Mucosa of descending colon (tissue), 3 donors: Measurements from ENCODE around the gene ALDOB. TPM values are rescaled to one million over a fixed set of nuclear protein-coding genes. Genes with fewer than 3 reads are reported as not detected.

Experiments
- ATAC-seq: fragments of 200-7000 bp; cut with Tn5 transposase; one replicate; pipeline ENCODE4 v1.9.1; 2020; ENCODE audit warnings: mild to moderate bottlenecking, moderate library complexity
- DNase-seq, 3 donors: peaks; one replicate each; pipeline ENCODE4 v3.0.0-alpha.2; 2020
- H3K36me3 ChIP-seq: fragments of 200-600 bp; one replicate; pipeline ENCODE4 v1.8.0; 2021; ENCODE audit warnings: low read depth, mild to moderate bottlenecking
- H3K4me1 ChIP-seq: fragments of 200-600 bp; one replicate; pipeline ENCODE4 v1.8.0; 2021; ENCODE audit warnings: low read depth, mild to moderate bottlenecking
- H3K4me3 ChIP-seq: fragments of 200-600 bp; one replicate; pipeline ENCODE4 v1.8.0; 2021; ENCODE audit warnings: mild to moderate bottlenecking
- H3K9me3 ChIP-seq: fragments of 200-600 bp; one replicate; pipeline ENCODE4 v1.8.0; 2021; ENCODE audit warnings: mild to moderate bottlenecking
- CTCF ChIP-seq: fragments of 200-600 bp; IDR thresholded peaks from one replicate; pipeline ENCODE4 v1.8.0; 2022; ENCODE audit warnings: antibody characterized with exemption, mild to moderate bottlenecking
- intact Hi-C, 2 donors: fragments of 100-400 bp; cut with DNase I in 1 of 2; cut with micrococcal nuclease in 1 of 2; formaldehyde crosslinking; loops; one replicate each; pipeline versions ENCODE4 v1.11.0 to v1.11.1; 2022; cut with DNase I, micrococcal nuclease
- total RNA-seq, 3 donors: library from RNA; stranded (reverse); fragmentation: NEBNext Ultra II Directional in 2 of 3; extraction: Animal tissue kit (Norgen Biotek cat#: 25700) in 2 of 3; gene quantifications; one replicate each; pipeline versions ENCODE4 v1.2.1 to v1.2.4, GENCODE V29; 2021 to 2023
- donor health status: DM: no; HTN: no; CAD: no; lungs with moderate emphysema.
- donor health status: DM: no; HTN: no; CAD: no.
- donor health status: DM: no; HTN: yes; CAD: no.

The ALDOB gene
- total RNA-seq, 3 donors from 2014 or later, result 1.6 to 13.8 (median 3.0) TPM

- Histone ChIP-seq H3K36me3 (no peaks in the 10 kb centered on the region), H3K9me3 (no peaks in the 10 kb centered on the region), H3K4me3 (no peak overlapping the region), H3K4me1 (no peaks in the 10 kb centered on the region)
- no peak for TF ChIP-seq CTCF
- no peak for DNase-seq
- no peak for ATAC-seq
- intact Hi-C loops, result no loop called here
These were observed 35.4 kb upstream of the ALDOB start for GRCh38 chr9:101470929-101471328.

- Histone ChIP-seq H3K4me1 (no peaks in the 10 kb centered on the region), H3K4me3 (no peak overlapping the region), H3K36me3 (no peaks in the 10 kb centered on the region), H3K9me3 (no peaks in the 10 kb centered on the region)
- TF ChIP-seq CTCF, result no peak
- intact Hi-C loops, result no loop called here
- no peak for DNase-seq
- no peak for ATAC-seq
These were observed 34.4 kb upstream of the ALDOB start for GRCh38 chr9:101470021-101470420.

- no peak for TF ChIP-seq CTCF
- Histone ChIP-seq H3K4me1 (no peaks in the 10 kb centered on the region), H3K36me3 (no peaks in the 10 kb centered on the region), H3K9me3 (no peaks in the 10 kb centered on the region), H3K4me3 (no peak overlapping the region)
- ATAC-seq (no peak), DNase-seq (no peak)
- intact Hi-C loops, result no loop called here
These were observed 33.5 kb upstream of the ALDOB start for GRCh38 chr9:101469026-101469425.

- no peak for TF ChIP-seq CTCF
- intact Hi-C loops, result no loop called here
These were observed 32.5 kb upstream of the ALDOB start for GRCh38 chr9:101468116-101468515.

GRCh38 chr9:101467690-101468089 is 32.1 kb upstream of the ALDOB start:
- ATAC-seq, result no peak
- intact Hi-C loops, result no loop called here
- TF ChIP-seq CTCF, result no peak

More at GRCh38 chr9:101468116-101468515, 32.5 kb upstream of the ALDOB start:
- Histone ChIP-seq H3K4me1 (no peaks in the 10 kb centered on the region), H3K36me3 (no peaks in the 10 kb centered on the region), H3K9me3 (no peaks in the 10 kb centered on the region), H3K4me3 (no peak overlapping the region)
- ATAC-seq (no peak), DNase-seq (no peak)

GRCh38 chr9:101466863-101467262 is 31.3 kb upstream of the ALDOB start:
- H3K4me3 ChIP-seq, result no peak overlapping the region
- ATAC-seq (no peak), DNase-seq (no peak)
- no peak for TF ChIP-seq CTCF
- intact Hi-C loops, result no loop called here
- H3K4me1 ChIP-seq, result no peaks in the 10 kb centered on the region
- H3K9me3 ChIP-seq, result no peaks in the 10 kb centered on the region
- no peaks in the 10 kb centered on the region for H3K36me3 ChIP-seq

More at GRCh38 chr9:101467690-101468089, 32.1 kb upstream of the ALDOB start:
- H3K4me3 ChIP-seq, result no peak overlapping the region
- DNase-seq, result no peak
- no peaks in the 10 kb centered on the region for H3K9me3 ChIP-seq
- H3K36me3 ChIP-seq, result no peaks in the 10 kb centered on the region
- H3K4me1 ChIP-seq, result no peaks in the 10 kb centered on the region
